ENCODE results near the gene UNC119B.

DNA sequence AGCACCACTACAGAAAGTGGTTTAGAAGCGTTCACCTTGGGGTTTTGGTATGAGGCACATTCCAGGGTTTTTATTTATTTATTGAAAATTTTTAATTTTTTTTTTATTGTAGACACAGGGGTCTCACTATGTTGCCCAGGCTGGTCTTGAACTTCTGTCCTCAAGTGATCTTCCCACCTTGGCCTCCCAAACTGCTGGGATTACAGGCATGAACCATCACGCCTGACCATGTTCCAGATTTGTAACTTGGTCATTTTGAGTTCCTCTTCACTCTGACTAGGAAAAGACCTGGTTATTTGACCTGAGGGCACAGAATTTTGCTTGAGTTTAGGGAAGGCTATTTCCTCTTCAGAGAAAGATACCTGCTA lies 20.2 kb upstream of the UNC119B start:
- no peak for TF ChIP-seq POLR2AphosphoS5 (IDR thresholded peaks at IDR 0.05; ENCODE audit: low read depth, low read length)
- TF ChIP-seq CTCF (IDR thresholded peaks at IDR 0.05 in 2 of 3, conservative IDR thresholded peaks at IDR 0.05 in 1 of 3; ENCODE audit: borderline replicate concordance in 1 of 3, insufficient read depth in 1 of 3, low read depth in 2 of 3, low read length in 2 of 3), result no peak
- TF ChIP-seq REST (IDR thresholded peaks at IDR 0.05; ENCODE audit: low read depth), result no peak
- TF ChIP-seq EGR1 (IDR thresholded peaks at IDR 0.05; ENCODE audit: low read depth), result no peak
- TF ChIP-seq SRF (IDR thresholded peaks at IDR 0.05; ENCODE audit: low read depth), result no peak
- no peak for TF ChIP-seq JUND (IDR thresholded peaks at IDR 0.05)

Data from HCT116 (cell line).